ENCODE data around the gene MRM2. TPM values are rescaled to one million over a fixed set of nuclear protein-coding genes. Genes with fewer than 3 reads are reported as not detected.

Gene MRM2
- total RNA-seq, 1 donor from 2014 or later = 17.3 TPM

DNA sequence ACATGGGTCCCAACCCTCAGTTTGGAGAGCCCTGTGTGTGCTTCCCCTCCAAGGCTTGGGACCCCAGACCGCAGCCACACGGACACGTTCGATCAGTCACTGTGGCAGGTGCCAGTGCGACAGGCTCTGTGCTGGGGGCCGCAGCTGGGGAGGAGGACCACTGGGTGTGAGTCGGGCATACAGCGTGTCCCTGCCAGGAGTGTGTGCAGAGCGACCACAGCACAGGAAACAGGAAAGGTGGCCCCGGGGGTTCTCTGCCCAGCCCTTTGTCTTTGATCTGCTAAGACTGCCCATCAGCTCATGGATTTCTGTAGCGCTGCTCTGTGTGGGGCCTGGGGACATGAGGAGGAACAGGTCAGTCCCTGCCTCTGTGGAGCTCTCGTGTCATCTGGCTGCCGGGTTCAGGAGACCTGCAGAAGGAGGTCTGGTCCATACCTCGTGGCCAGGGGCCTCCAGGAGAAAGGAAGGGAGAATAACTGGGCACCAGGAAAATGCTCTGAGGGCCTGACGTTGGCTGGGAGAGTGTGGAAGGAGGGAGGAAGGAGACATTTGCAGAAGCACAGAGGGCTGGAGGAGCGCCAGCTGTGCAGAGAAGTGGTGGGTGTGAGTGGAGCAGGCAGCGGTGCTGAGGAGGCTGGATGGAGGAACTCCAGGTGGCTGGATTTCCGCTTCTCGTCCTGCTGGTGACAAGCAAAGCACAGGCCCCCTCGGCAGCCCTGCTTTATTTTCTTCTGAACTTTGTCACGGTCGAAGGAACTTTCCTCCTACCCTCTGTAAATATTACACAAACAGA is 4.1 kb upstream of the MRM2 start:
- no peak for ATAC-seq

DNA sequence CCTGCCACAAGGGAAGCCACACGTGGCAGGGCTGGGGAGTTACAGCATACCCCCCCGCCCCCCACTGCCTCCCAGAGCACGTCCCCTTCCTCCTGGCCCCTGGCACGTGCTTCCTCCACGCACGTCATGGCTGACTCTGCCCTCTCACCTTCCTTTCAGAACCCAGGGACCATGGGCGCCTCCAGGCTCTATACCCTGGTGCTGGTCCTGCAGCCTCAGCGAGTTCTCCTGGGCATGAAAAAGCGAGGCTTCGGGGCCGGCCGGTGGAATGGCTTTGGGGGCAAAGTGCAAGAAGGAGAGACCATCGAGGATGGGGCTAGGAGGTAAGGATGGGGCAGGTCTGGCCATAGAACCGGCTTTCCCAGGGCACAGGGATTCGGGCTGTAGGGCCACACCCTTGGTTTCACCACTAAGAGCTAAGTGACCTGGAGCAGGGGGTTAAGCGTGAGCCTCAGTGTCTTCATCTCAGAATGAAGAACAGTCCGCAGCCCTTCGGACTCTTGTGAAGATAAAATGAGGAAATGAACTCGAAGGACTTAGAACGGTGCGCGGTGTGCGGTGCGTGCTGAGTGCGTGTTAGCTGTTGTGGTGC is 2.5 kb upstream of the MRM2 start:
- ATAC-seq = no peak

DNA sequence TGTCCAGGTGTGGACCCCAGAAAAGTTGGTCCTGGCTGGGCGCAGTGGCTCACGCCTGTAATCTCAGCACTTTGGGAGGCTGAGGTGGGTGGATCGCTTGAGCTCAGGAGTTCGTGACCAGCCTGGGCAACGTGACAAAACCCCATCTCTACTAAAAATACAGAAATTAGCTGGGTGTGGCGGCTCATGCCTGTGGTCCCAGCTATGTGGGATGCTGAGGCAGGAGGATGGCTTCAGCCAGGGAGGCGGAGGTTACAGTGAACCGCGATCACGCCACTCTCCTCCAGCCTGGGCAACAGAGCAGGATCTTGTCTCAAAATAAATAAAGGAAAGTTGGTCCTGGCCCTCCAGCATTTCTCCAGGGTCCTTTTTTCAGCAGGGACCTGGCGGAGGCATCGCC is 1.5 kb upstream of the MRM2 start:
- no peak for ATAC-seq

- peak; percentile 30 for ATAC-seq
These were observed 780 bp upstream of the MRM2 start for GRCh38 chr7:2242541-2243429.

GRCh38 chr7:2239242-2239641 is 2.8 kb downstream of the MRM2 start:
- no peak for ATAC-seq

GRCh38 chr7:2237109-2237602 is 4.8 kb downstream of the MRM2 start:
- peak; percentile 64 for ATAC-seq

- no peak for ATAC-seq
These were observed 8.1 kb downstream of the MRM2 start for GRCh38 chr7:2233926-2234325.

GRCh38 chr7:2232766-2233520 is 9.1 kb downstream of the MRM2 start, which contains the start of gene MAD1L1:
MAD1L1 (minus strand) TSS chr7:2232945; CDS start chr7:2230133, 2,812 bp downstream.
- peak; percentile 81 for ATAC-seq

DNA sequence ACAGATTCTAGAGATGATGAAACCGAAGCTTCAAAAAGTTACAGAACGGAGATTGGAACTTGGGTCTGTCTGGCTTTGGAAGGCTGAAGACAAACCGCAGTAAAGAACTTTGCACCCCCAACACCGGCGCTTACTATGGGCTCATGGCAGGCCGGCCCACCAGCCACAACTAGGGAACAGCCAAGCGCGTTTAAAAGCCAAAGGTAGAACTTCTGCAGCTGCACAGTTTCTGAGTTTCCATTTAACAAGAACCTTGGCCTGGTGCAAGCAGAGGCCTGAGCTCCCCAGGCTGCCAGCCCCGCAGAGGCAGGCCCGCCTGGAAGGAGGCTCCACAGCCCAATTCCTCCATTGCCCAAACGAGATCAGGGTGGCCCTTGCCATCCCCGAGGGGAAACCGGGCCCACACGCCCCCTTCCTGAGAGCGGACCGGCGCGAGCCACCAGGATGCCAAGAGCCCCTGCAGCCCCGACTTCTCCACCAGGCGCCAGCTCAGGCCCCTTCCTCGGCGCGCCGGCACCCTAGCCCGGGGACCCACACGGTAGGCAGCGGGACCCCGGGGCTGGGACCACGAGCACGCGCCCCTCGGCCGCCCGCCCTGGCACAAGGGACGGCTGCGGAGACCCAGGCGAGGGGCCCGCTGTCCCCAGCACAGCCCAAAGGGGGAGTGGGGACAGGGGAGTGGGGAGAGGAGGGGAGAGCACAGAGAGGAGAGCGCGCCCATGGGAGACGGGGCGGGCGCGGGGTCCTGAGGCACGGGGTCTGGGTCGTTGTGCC is 9.8 kb downstream of the MRM2 start:
- peak; percentile 49 for ATAC-seq

- no peak for ATAC-seq
These were observed 11.1 kb downstream of the MRM2 start for GRCh38 chr7:2230882-2231281.

- ATAC-seq = no peak
These were observed 11.8 kb downstream of the MRM2 start for GRCh38 chr7:2230226-2230625.

- no peak for ATAC-seq
These were observed 12.5 kb downstream of the MRM2 start for GRCh38 chr7:2229467-2229866.

DNA sequence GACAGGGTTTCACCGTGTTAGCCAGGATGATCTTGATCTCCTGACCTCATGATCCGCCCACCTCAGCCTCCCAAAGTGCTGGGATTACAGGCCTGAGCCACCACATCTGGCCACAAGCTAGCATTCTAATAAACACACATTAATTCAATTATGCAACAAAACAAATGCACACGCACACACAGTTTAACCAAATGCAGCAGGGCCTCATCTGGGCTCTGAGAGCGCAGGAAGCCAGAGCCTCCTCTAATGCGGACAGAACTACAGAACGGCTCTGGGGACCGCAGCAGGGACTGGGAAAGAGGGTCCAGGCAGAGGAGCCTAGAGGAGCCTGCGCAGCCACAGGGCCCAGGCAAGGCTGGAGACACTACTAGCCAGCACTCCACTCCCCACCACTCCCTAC is 13.1 kb downstream of the MRM2 start:
- ATAC-seq = no peak

DNA sequence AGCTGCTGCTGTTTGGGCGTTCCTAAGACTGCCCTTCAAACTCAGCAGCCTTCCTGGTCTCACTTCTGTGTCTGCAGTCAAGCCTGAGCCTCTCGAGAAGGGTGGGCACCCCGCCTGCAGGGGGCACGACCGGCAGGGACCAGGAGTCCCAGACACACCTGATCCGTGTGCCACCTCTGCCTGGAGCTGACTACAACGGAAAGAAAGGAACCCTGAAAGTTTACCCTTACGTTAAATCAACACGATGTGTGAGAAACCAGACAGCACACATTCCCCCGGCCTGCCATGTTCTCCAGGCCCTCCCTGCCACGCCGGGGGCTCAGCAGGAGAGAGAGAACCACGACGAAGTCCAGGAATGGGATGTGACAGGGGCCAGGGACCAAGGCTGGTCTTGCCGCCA is 14.3 kb downstream of the MRM2 start:
- no peak for ATAC-seq

DNA sequence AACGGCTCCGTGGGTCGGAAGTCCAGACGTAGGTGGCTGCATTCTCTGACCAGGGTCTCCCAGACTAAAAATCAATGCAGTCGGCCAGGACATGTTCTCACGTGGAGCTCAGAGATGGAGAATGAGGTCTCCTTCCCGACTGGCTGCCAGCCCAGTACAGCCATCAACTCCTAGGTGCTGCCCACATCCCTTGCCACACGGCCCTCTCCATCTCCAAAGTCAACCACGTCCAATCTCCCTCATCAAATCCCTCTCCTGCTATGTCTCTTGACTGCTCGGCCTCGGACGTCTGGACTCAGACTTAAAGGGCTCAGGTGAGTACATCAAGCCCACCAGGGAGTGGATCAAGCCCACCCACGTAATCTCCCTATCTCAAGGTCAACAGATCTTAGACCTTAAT is 16.2 kb downstream of the MRM2 start:
- ATAC-seq = no peak

DNA sequence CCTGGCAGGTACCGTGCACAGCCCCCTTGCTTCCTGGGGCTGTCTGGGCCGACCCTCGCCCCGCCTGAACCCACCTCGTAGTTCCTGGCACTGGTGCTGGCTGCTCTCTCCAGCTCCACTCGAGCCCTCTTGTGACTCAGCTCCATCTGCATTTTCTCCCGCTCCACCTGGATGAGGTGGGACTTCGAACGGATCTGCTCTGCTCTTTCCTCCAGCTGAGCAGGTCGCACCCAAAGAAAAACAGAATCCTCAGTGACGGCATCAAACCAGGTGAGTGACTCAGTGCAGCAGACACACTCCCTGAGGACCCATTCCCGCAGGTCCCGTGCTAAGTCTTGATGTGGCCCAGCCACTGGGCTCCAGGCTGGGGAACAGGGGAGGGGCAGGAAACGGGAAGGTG is 16.7 kb downstream of the MRM2 start:
- ATAC-seq = peak; percentile 86

GRCh38 chr7:2224934-2225333 is 17.1 kb downstream of the MRM2 start:
- peak; percentile 85 for ATAC-seq

DNA sequence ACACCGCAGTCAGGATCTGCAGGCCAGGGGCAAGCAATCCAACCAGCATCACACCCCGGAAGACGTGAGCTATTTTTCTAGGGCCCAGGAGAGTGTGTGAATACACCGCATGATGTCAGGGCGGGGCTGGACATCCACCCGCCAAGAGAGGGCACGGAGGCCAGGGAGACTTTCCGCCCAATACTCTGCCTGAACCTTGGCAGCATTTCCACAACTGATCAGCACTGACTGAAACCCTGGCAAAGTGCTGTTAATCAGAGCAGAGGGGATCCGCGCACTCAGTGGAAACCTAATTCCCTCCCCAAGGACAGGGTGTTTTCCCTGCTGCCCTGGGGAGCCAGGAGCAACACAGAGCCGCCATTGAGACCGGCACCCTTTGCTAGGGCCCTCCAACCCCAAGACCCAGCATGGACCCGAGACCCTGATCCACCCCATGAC is 17.5 kb downstream of the MRM2 start:
- no peak for ATAC-seq

GRCh38 chr7:2223321-2223720 is 18.7 kb downstream of the MRM2 start:
- no peak for ATAC-seq

DNA sequence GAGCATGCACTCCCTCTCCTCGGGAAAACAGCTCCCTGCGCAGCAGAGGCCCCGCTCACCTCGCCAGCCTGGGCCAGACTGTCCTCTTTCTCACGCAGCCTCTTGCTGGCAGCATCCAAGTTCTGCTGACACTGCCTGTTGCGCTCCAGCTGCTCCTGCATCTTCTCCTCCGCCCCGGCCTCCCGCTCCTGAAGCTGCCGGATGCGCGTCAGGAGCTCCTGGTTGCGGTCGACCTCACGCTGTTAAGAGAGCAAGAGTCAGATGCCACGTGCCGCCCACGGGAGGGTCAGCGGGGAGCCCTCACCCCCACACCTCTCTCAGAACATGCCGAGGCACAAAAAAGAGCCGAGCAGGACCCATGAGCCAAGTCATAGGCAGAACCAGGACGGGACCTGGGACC is 19.5 kb downstream of the MRM2 start:
- no peak for ATAC-seq

- no peak for ATAC-seq
These were observed 21.1 kb downstream of the MRM2 start for GRCh38 chr7:2220954-2221353.

DNA sequence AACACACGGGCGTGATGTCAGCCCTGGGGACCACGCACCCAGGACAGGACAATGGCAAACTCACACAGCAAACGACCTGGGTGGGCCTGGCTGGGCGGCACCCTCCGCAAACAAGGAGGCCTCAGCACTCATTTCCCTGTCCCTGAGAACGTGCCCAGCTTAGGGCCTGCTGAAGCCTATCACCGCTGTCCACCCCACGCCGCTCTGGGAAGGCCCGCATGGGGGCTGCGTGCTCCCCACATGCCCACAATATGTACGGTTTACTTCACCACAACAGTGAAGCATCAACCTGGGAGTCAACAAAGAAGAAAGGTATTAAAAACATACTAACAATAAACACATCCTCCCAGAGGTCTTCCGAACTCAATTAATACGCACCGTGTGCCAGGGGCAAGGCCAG is 21.5 kb downstream of the MRM2 start:
- ATAC-seq = no peak
